ENCODE measurements around the gene MAN1C1.

MAN1C1 gene

GRCh38 chr1:25804244-25804963, 187.8 kb downstream of the MAN1C1 start:
- Histone ChIP-seq H3K79me1 (ENCODE audit: low read depth, low read length) (peaks cover 5% of the 10 kb centered on the region), H3K4me3 (ENCODE audit: low read length in 2 of 2) (no peak overlapping the region), H3K14ac (ENCODE audit: low read length) (no peak overlapping the region), H2AFZ (ENCODE audit: low read length) (no peak overlapping the region), H3K9ac (ENCODE audit: low read depth, low read length, poor library complexity) (no peak overlapping the region), H3K18ac (ENCODE audit: low read length) (no peak overlapping the region), H2AK5ac (ENCODE audit: low read depth, low read length) (no peak overlapping the region), H3K4ac (ENCODE audit: low read length) (no peak overlapping the region), H3K9me3 (replicated peaks in 1 of 2; ENCODE audit: control insufficient read depth in 2 of 2, insufficient read depth in 1 of 2, low read depth in 1 of 2, low read length in 2 of 2) (no peaks in the 10 kb centered on the region), H2BK12ac (ENCODE audit: low read length) (no peak overlapping the region), H3K4me2 (ENCODE audit: insufficient read depth, low read length, poor library complexity, severe bottlenecking) (no peak overlapping the region), H4K91ac (ENCODE audit: low read depth, low read length, poor library complexity) (no peak overlapping the region), H3K27me3 (ENCODE audit: control insufficient read depth in 3 of 3, insufficient read depth in 3 of 3, low read depth in 1 of 3, low read length in 3 of 3) (no peaks in the 10 kb centered on the region), H3K36me3 (replicated peaks in 1 of 2; ENCODE audit: control insufficient read depth in 2 of 2, insufficient read depth in 2 of 2, low read length in 2 of 2) (peaks cover 20 to 50% of the 10 kb centered on the region in 2 donors), H4K8ac (ENCODE audit: low read depth, low read length) (no peak overlapping the region), H3K4me1 (ENCODE audit: control insufficient read depth in 2 of 2, insufficient read depth in 1 of 2, low read depth in 1 of 2, low read length in 2 of 2) (peaks cover 16 to 21% of the 10 kb centered on the region in 2 donors), H3K27ac (replicated peaks; ENCODE audit: low read length) (no peak overlapping the region), H2BK5ac (ENCODE audit: low read length) (no peak overlapping the region), H2BK15ac (ENCODE audit: low read length) (no peak overlapping the region), H3K23ac (ENCODE audit: low read depth, low read length, poor library complexity) (no peak overlapping the region), H2BK120ac (ENCODE audit: low read depth, low read length) (no peak overlapping the region)
- no CpG with 5 or more reads among the region's 10 CpGs for WGBS, 2 donors (ENCODE audit: extremely low coverage in 2 of 2, insufficient read length in 2 of 2, insufficient replicate concordance in 1 of 2)
- DNase-seq (ENCODE audit: low spot score) = no peak

GRCh38 chr1:25804964-25805862, 188.6 kb downstream of the MAN1C1 start:
- Histone ChIP-seq H2BK15ac (ENCODE audit: low read length) (no peak overlapping the region), H2AFZ (ENCODE audit: low read length) (no peak overlapping the region), H4K91ac (ENCODE audit: low read depth, low read length, poor library complexity) (no peak overlapping the region), H3K14ac (ENCODE audit: low read length) (no peak overlapping the region), H3K27me3 (ENCODE audit: control insufficient read depth in 3 of 3, insufficient read depth in 3 of 3, low read depth in 1 of 3, low read length in 3 of 3) (no peaks in the 10 kb centered on the region), H2BK5ac (ENCODE audit: low read length) (no peak overlapping the region), H4K8ac (ENCODE audit: low read depth, low read length) (no peak overlapping the region), H3K4me3 (ENCODE audit: low read length in 2 of 2) (no peak overlapping the region), H2AK5ac (ENCODE audit: low read depth, low read length) (no peak overlapping the region), H3K36me3 (replicated peaks in 1 of 2; ENCODE audit: control insufficient read depth in 2 of 2, insufficient read depth in 2 of 2, low read length in 2 of 2) (peaks cover 24 to 58% of the 10 kb centered on the region in 2 donors), H3K4ac (ENCODE audit: low read length) (no peak overlapping the region), H3K79me1 (ENCODE audit: low read depth, low read length) (peaks cover 5% of the 10 kb centered on the region), H3K23ac (ENCODE audit: low read depth, low read length, poor library complexity) (no peak overlapping the region), H3K18ac (ENCODE audit: low read length) (no peak overlapping the region), H2BK120ac (ENCODE audit: low read depth, low read length) (no peak overlapping the region), H3K4me2 (ENCODE audit: insufficient read depth, low read length, poor library complexity, severe bottlenecking) (no peak overlapping the region), H3K9me3 (replicated peaks in 1 of 2; ENCODE audit: control insufficient read depth in 2 of 2, insufficient read depth in 1 of 2, low read depth in 1 of 2, low read length in 2 of 2) (no peaks in the 10 kb centered on the region), H3K4me1 (ENCODE audit: control insufficient read depth in 2 of 2, insufficient read depth in 1 of 2, low read depth in 1 of 2, low read length in 2 of 2) (peaks cover 16% of the 10 kb centered on the region in 2 donors), H3K9ac (ENCODE audit: low read depth, low read length, poor library complexity) (peak overlapping the region; percentile 1), H3K27ac (replicated peaks; ENCODE audit: low read length) (no peak overlapping the region), H2BK12ac (ENCODE audit: low read length) (no peak overlapping the region)
- WGBS, 2 donors (ENCODE audit: extremely low coverage in 2 of 2, insufficient read length in 2 of 2, insufficient replicate concordance in 1 of 2) = no CpG with 5 or more reads among the region's 15 CpGs
- DNase-seq (ENCODE audit: low spot score) = no peak

GRCh38 chr1:25805863-25806225, 189.3 kb downstream of the MAN1C1 start:
- Histone ChIP-seq H3K14ac (ENCODE audit: low read length) (no peak overlapping the region), H2AFZ (ENCODE audit: low read length) (no peak overlapping the region), H3K18ac (ENCODE audit: low read length) (no peak overlapping the region), H4K8ac (ENCODE audit: low read depth, low read length) (no peak overlapping the region), H3K36me3 (replicated peaks in 1 of 2; ENCODE audit: control insufficient read depth in 2 of 2, insufficient read depth in 2 of 2, low read length in 2 of 2) (peaks cover 27 to 62% of the 10 kb centered on the region in 2 donors), H3K27ac (replicated peaks; ENCODE audit: low read length) (no peak overlapping the region), H3K9ac (ENCODE audit: low read depth, low read length, poor library complexity) (peak overlapping the region; percentile 35), H3K23ac (ENCODE audit: low read depth, low read length, poor library complexity) (peak overlapping the region; percentile 71), H2BK5ac (ENCODE audit: low read length) (peak overlapping the region; percentile 63), H4K91ac (ENCODE audit: low read depth, low read length, poor library complexity) (no peak overlapping the region), H2AK5ac (ENCODE audit: low read depth, low read length) (no peak overlapping the region), H2BK120ac (ENCODE audit: low read depth, low read length) (no peak overlapping the region), H2BK15ac (ENCODE audit: low read length) (no peak overlapping the region), H2BK12ac (ENCODE audit: low read length) (no peak overlapping the region), H3K79me1 (ENCODE audit: low read depth, low read length) (peaks cover 5% of the 10 kb centered on the region), H3K27me3 (ENCODE audit: control insufficient read depth in 3 of 3, insufficient read depth in 3 of 3, low read depth in 1 of 3, low read length in 3 of 3) (no peaks in the 10 kb centered on the region), H3K4ac (ENCODE audit: low read length) (no peak overlapping the region), H3K9me3 (replicated peaks in 1 of 2; ENCODE audit: control insufficient read depth in 2 of 2, insufficient read depth in 1 of 2, low read depth in 1 of 2, low read length in 2 of 2) (no peaks in the 10 kb centered on the region), H3K4me2 (ENCODE audit: insufficient read depth, low read length, poor library complexity, severe bottlenecking) (no peak overlapping the region), H3K4me3 (ENCODE audit: low read length in 2 of 2) (no peak overlapping the region), H3K4me1 (ENCODE audit: control insufficient read depth in 2 of 2, insufficient read depth in 1 of 2, low read depth in 1 of 2, low read length in 2 of 2) (peaks cover 13% of the 10 kb centered on the region in 2 donors)
- DNase-seq (ENCODE audit: low spot score) = no peak
- no CpG with 5 or more reads among the region's 3 CpGs for WGBS, 2 donors (ENCODE audit: extremely low coverage in 2 of 2, insufficient read length in 2 of 2, insufficient replicate concordance in 1 of 2)

GRCh38 chr1:25806418-25806817, 189.8 kb downstream of the MAN1C1 start:
- Histone ChIP-seq H3K4me2 (ENCODE audit: insufficient read depth, low read length, poor library complexity, severe bottlenecking) (no peak overlapping the region), H2BK15ac (ENCODE audit: low read length) (no peak overlapping the region)

More at GRCh38 chr1:25806418-25806817, 189.8 kb downstream of the MAN1C1 start:
- H3K14ac ChIP-seq (ENCODE audit: low read length) = no peak overlapping the region
- H2BK12ac ChIP-seq (ENCODE audit: low read length) = no peak overlapping the region
- H3K27me3 ChIP-seq (ENCODE audit: control insufficient read depth in 3 of 3, insufficient read depth in 3 of 3, low read depth in 1 of 3, low read length in 3 of 3) = no peaks in the 10 kb centered on the region
- peaks cover 32 to 68% of the 10 kb centered on the region in 2 donors for H3K36me3 ChIP-seq (replicated peaks in 1 of 2; ENCODE audit: control insufficient read depth in 2 of 2, insufficient read depth in 2 of 2, low read length in 2 of 2)
- H3K27ac ChIP-seq (replicated peaks; ENCODE audit: low read length) = no peak overlapping the region
- no peak overlapping the region for H3K4ac ChIP-seq (ENCODE audit: low read length)
- H3K4me3 ChIP-seq (ENCODE audit: low read length in 2 of 2) = no peak overlapping the region
- no peak overlapping the region for H4K91ac ChIP-seq (ENCODE audit: low read depth, low read length, poor library complexity)
- no peak overlapping the region for H2AFZ ChIP-seq (ENCODE audit: low read length)
- H2BK120ac ChIP-seq (ENCODE audit: low read depth, low read length) = no peak overlapping the region
- no peaks in the 10 kb centered on the region for H3K9me3 ChIP-seq (replicated peaks in 1 of 2; ENCODE audit: control insufficient read depth in 2 of 2, insufficient read depth in 1 of 2, low read depth in 1 of 2, low read length in 2 of 2)
- H3K79me1 ChIP-seq (ENCODE audit: low read depth, low read length) = peaks cover 5% of the 10 kb centered on the region
- peaks cover 9 to 11% of the 10 kb centered on the region in 2 donors for H3K4me1 ChIP-seq (ENCODE audit: control insufficient read depth in 2 of 2, insufficient read depth in 1 of 2, low read depth in 1 of 2, low read length in 2 of 2)
- H3K23ac ChIP-seq (ENCODE audit: low read depth, low read length, poor library complexity) = no peak overlapping the region
- H3K18ac ChIP-seq (ENCODE audit: low read length) = no peak overlapping the region
- no peak overlapping the region for H2BK5ac ChIP-seq (ENCODE audit: low read length)
- no peak overlapping the region for H2AK5ac ChIP-seq (ENCODE audit: low read depth, low read length)
- H4K8ac ChIP-seq (ENCODE audit: low read depth, low read length) = no peak overlapping the region
- no peak for DNase-seq (ENCODE audit: low spot score)
- H3K9ac ChIP-seq (ENCODE audit: low read depth, low read length, poor library complexity) = no peak overlapping the region
- no CpG with 5 or more reads among the region's 4 CpGs for WGBS, 2 donors (ENCODE audit: extremely low coverage in 2 of 2, insufficient read length in 2 of 2, insufficient replicate concordance in 1 of 2)
